GM12872 (cell line): Measurements from ENCODE around the gene POLR2J3.
"Not testable (repeated sequence)": the region's sequence is repeated elsewhere in the genome, so short reads cannot be mapped to it uniquely, and the experiment has no call there.

Experiments used
- TF ChIP-seq, protein P1 (sequence below): IDR thresholded peaks from 3 replicates; pipeline ENCODE4 v1.5.1; 2011; ENCODE audit warnings: low read depth, mild to moderate bottlenecking, low read length, moderate library complexity; ENCODE audit not compliant: insufficient read depth

POLR2J3 gene

DNA sequence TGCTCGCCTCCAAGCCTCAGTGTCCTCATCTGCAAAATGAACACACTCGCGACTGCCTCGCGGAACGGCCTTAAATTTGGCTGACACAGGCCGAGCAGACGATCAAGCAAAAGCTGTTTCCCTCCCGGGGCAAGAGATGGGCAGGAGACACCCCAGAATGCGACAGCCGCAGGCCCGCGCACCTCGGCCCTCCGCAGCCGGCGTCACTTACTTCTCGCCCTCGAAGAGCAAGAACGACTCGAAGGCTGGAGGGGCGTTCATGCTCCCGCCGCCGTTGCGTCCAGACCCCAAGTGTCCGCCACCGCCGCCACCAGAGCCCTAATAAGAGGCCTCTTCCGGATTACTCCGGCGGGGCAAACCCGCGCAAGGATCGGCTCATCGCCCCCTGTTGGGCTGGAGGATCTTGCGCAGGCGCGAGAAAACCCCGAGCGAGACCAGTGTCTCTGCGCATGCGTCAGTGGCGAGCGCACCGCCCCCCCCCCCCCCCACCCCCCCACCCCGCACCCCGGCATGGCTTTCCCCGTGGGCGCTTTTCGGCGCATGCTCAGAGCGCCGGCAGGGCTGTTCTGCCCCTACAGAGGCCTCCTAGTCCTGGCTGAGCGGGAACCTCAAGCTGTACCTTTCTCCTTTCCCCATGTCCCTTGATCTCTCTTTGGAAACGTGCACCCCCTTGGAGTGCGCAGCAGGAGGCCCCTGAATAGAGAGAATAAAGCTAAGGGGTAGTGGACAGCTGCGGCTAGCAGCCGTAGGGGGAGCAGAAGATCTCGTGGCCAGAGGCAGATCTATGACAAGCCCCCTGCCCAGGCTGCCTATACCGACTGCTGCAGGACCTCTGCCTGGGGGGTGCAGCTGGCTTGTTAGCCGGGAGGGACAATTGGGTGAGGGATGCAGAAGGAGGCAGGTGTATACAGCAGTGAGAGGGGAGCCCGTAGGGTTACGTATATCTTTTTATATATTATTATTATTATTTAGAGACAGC is at the start of gene POLR2J3:
Gene POLR2J3 (minus strand): TSS at position 323 of the 979 bp plus-strand sequence. CDS start 62 bp downstream, at position 261.
- TF ChIP-seq, protein P1, sequence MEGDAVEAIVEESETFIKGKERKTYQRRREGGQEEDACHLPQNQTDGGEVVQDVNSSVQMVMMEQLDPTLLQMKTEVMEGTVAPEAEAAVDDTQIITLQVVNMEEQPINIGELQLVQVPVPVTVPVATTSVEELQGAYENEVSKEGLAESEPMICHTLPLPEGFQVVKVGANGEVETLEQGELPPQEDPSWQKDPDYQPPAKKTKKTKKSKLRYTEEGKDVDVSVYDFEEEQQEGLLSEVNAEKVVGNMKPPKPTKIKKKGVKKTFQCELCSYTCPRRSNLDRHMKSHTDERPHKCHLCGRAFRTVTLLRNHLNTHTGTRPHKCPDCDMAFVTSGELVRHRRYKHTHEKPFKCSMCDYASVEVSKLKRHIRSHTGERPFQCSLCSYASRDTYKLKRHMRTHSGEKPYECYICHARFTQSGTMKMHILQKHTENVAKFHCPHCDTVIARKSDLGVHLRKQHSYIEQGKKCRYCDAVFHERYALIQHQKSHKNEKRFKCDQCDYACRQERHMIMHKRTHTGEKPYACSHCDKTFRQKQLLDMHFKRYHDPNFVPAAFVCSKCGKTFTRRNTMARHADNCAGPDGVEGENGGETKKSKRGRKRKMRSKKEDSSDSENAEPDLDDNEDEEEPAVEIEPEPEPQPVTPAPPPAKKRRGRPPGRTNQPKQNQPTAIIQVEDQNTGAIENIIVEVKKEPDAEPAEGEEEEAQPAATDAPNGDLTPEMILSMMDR: peak; percentile 66

DNA sequence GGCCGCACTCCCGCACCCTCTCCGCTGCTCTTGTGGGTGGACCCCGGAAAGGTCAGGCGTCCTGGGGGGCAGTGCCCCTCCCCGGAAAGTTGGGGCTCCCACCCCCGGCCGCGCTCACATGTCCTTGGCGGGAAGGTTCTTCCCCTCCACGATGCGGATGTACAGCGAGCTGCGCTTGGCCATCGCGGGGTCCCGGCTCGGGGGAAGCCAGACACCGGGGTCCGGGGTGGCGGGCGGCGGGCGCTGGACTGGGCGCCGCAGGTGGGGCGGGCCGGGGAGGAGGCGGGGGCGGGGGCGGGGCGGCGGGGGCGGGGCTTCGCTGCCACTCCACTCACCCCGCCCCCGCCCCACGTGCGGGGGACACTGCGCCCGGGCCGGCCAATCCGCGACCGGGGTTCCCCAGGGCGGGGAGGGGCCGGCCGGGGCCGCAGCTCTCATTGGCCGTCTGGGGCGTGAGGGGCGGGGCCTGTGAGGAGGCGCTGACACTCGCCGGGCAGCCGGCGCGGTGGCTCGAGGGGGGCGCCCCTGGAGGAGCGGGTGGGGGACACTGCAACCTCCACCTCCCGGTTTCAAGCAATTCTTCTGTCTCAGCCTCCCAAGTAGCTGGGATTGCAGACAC is 44.2 kb upstream of the POLR2J3 start, which contains the start of gene RASA4:
Gene RASA4 (minus strand): TSS at position 250 of the 619 bp plus-strand sequence. CDS start 67 bp downstream, at position 183.
- TF ChIP-seq, protein P1: not testable (repeated sequence)

DNA sequence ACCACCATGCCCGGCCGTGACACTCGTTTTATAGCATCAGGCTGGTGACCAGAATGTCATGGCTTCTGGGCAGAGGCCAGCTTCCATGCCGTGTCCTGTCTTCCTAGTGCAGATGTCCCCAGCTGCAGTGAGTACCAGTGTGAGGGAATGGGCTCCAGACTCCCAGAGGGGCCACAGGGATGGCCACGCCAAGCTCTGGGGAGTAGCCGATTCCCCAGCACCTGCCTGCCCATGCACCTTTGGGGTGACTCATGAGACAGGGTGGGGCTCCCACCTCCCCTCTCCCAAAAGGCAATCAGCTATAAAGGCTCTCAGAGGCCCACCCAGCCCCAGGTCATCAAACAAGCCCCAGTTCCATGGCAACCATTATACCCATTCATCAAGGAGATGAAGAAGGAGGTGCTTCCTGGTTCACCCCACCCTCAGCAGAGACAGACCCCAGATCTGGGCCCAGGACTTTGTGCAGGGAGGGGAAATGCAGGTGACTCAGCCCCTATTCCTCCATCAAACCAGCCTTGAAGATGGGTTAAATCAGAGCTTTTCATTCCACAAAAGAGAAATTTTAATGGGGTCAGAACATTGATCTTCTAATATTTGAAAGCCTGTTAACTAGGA is 21.5 kb downstream of the POLR2J3 start, which contains the start of gene SPDYE2:
Gene SPDYE2 (plus strand): TSS at position 419 of the 615 bp plus-strand sequence. CDS start 2,030 bp downstream, outside the sequence.
- TF ChIP-seq, protein P1: not testable (repeated sequence)

DNA sequence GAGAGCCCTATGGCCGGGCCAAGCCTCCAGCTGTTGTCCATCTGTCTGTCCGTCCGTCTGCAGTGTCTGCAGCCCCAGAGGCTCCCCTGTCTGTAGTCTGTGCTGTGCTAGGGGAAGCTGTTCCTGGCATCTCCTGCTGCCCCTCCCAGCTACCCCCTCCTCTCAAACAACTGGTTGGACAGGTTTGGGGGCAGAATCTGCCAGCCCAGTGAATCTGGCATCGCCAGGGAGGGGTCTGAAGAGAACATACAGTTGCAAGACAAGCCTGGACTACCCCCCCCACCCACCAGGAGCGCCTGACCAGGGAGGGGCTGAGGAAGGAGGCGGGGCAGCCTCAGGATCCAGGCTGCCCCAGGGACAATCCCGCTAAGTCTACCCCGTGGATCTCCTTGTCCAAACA is 28.8 kb downstream of the POLR2J3 start, which contains the start of gene UPK3BL2:
Gene UPK3BL2 (minus strand): TSS at position 101 of the 400 bp plus-strand sequence. CDS start 60 bp downstream, at position 41.
- TF ChIP-seq, protein P1: not testable (repeated sequence)

DNA sequence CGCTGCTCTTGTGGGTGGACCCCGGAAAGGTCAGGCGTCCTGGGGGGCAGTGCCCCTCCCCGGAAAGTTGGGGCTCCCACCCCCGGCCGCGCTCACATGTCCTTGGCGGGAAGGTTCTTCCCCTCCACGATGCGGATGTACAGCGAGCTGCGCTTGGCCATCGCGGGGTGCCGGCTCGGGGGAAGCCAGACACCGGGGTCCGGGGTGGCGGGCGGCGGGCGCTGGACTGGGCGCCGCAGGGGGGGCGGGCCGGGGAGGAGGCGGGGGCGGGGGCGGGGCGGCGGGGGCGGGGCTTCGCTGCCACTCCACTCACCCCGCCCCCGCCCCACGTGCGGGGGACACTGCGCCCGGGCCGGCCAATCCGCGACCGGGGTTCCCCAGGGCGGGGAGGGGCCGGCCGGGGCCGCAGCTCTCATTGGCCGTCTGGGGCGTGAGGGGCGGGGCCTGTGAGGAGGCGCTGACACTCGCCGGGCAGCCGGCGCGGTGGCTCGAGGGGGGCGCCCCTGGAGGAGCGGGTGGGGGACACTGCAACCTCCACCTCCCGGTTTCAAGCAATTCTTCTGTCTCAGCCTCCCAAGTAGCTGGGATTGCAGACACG is 54.7 kb downstream of the POLR2J3 start, which contains the start of gene RASA4B:
Gene RASA4B (minus strand): TSS at position 228 of the 598 bp plus-strand sequence. CDS start 67 bp downstream, at position 161.
- TF ChIP-seq, protein P1: not testable (repeated sequence)
